ENCODE results near the gene RTP1. TPM values are rescaled to one million over a fixed set of nuclear protein-coding genes. Genes with fewer than 3 reads are reported as not detected.

RTP1 gene
- total RNA-seq, 4 donors from 2014 or later, result not detected

GRCh38 chr3:187205683-187206082, 8.4 kb downstream of the RTP1 start:
- H3K27me3 ChIP-seq, result no peaks in the 10 kb centered on the region
- in situ Hi-C loops (cut with MboI; ENCODE audit: low sequenced_read_pairs in 4 of 4), result loop anchor here in 1 of 4 donors (25.0 kb wide), 1 partner anchor 107 kb away; no protein-coding TSS in a partner anchor
- H3K36me3 ChIP-seq, result no peaks in the 10 kb centered on the region
- H3K4me3 ChIP-seq, result no peak overlapping the region
- DNase-seq (no peak), ATAC-seq (no peak)
- intact Hi-C loops (cut with DNase I; ENCODE audit: low total_unique reads), result no loop called here
- peaks cover 7 to 12% of the 10 kb centered on the region in 2 donors for H3K4me1 ChIP-seq
- no peak overlapping the region for H3K27ac ChIP-seq
- TF ChIP-seq CTCF (IDR thresholded peaks at IDR 0.05 in 4 of 5, conservative IDR thresholded peaks at IDR 0.05 in 1 of 5) (no peak), POLR2A (IDR thresholded peaks at IDR 0.05) (no peak)
- no peaks in the 10 kb centered on the region for H3K9me3 ChIP-seq

- DNase-seq (no peak), ATAC-seq (no peak)
- in situ Hi-C loops (cut with MboI; ENCODE audit: low sequenced_read_pairs in 4 of 4) (loop anchor here in 1 of 4 donors (25.0 kb wide), 1 partner anchor 105 kb away; no protein-coding TSS in a partner anchor), intact Hi-C loops (cut with DNase I; ENCODE audit: low total_unique reads) (no loop called here)
- Histone ChIP-seq H3K4me1 (peaks cover 10 to 20% of the 10 kb centered on the region in 2 donors), H3K9me3 (no peaks in the 10 kb centered on the region), H3K36me3 (no peaks in the 10 kb centered on the region), H3K27me3 (no peaks in the 10 kb centered on the region), H3K4me3 (no peak overlapping the region), H3K27ac (no peak overlapping the region)
- TF ChIP-seq POLR2A (IDR thresholded peaks at IDR 0.05) (no peak), CTCF (IDR thresholded peaks at IDR 0.05 in 4 of 5, conservative IDR thresholded peaks at IDR 0.05 in 1 of 5) (no peak)
Measured at GRCh38 chr3:187207062-187207461, 9.8 kb downstream of the RTP1 start.

- Histone ChIP-seq H3K27ac (no peak overlapping the region), H3K4me1 (peaks cover 16 to 26% of the 10 kb centered on the region in 2 donors), H3K4me3 (no peak overlapping the region), H3K36me3 (no peaks in the 10 kb centered on the region), H3K9me3 (no peaks in the 10 kb centered on the region), H3K27me3 (no peaks in the 10 kb centered on the region)
- TF ChIP-seq CTCF (IDR thresholded peaks at IDR 0.05 in 4 of 5, conservative IDR thresholded peaks at IDR 0.05 in 1 of 5), result no peak
- no peak for TF ChIP-seq POLR2A (IDR thresholded peaks at IDR 0.05)
- DNase-seq, result no peak
- intact Hi-C loops (cut with DNase I; ENCODE audit: low total_unique reads) (no loop called here), in situ Hi-C loops (cut with MboI; ENCODE audit: low sequenced_read_pairs in 4 of 4) (loop anchor here in 1 of 4 donors (25.0 kb wide), 1 partner anchor 105 kb away; no protein-coding TSS in a partner anchor)
- no peak for ATAC-seq
Measured at GRCh38 chr3:187207624-187208023, 10.3 kb downstream of the RTP1 start.

- no peak overlapping the region for H3K27ac ChIP-seq
- in situ Hi-C loops (cut with MboI; ENCODE audit: low sequenced_read_pairs in 4 of 4), result loop anchor here in 1 of 4 donors (25.0 kb wide), 1 partner anchor 104 kb away; no protein-coding TSS in a partner anchor
- TF ChIP-seq POLR2A (IDR thresholded peaks at IDR 0.05) (no peak), CTCF (IDR thresholded peaks at IDR 0.05 in 4 of 5, conservative IDR thresholded peaks at IDR 0.05 in 1 of 5) (no peak)
Measured at GRCh38 chr3:187208159-187208558, 10.9 kb downstream of the RTP1 start.

GRCh38 chr3:187209491-187209890, 12.2 kb downstream of the RTP1 start:
- H3K27ac ChIP-seq, result no peak overlapping the region
- DNase-seq, result no peak
- TF ChIP-seq POLR2A (IDR thresholded peaks at IDR 0.05) (no peak), CTCF (IDR thresholded peaks at IDR 0.05 in 4 of 5, conservative IDR thresholded peaks at IDR 0.05 in 1 of 5) (no peak)
- no peak overlapping the region for H3K4me3 ChIP-seq
- peaks cover 16 to 28% of the 10 kb centered on the region in 2 donors for H3K4me1 ChIP-seq
- H3K27me3 ChIP-seq, result no peaks in the 10 kb centered on the region
- in situ Hi-C loops (cut with MboI; ENCODE audit: low sequenced_read_pairs in 4 of 4) (loop anchor here in 1 of 4 donors (25.0 kb wide), 1 partner anchor 103 kb away; no protein-coding TSS in a partner anchor), intact Hi-C loops (cut with DNase I; ENCODE audit: low total_unique reads) (no loop called here)
- H3K36me3 ChIP-seq, result no peaks in the 10 kb centered on the region
- no peak for ATAC-seq
- H3K9me3 ChIP-seq, result no peaks in the 10 kb centered on the region

More at GRCh38 chr3:187208159-187208558, 10.9 kb downstream of the RTP1 start:
- no peak overlapping the region for H3K4me3 ChIP-seq
- H3K36me3 ChIP-seq, result no peaks in the 10 kb centered on the region
- no peaks in the 10 kb centered on the region for H3K27me3 ChIP-seq
- DNase-seq (no peak), ATAC-seq (no peak)
- no peaks in the 10 kb centered on the region for H3K9me3 ChIP-seq
- intact Hi-C loops (cut with DNase I; ENCODE audit: low total_unique reads), result no loop called here
- peaks cover 16 to 28% of the 10 kb centered on the region in 2 donors for H3K4me1 ChIP-seq

All from gastrocnemius medialis (tissue), 4 donors.